ENCODE data around the gene PAGE5. TPM values are rescaled to one million over a fixed set of nuclear protein-coding genes. Genes with fewer than 3 reads are reported as not detected.

PAGE5 gene
- total RNA-seq: not detected
- long read RNA-seq: 0 reads

GRCh38 chrX:55220119-55220794 is at the start of gene PAGE5:
TSS of gene PAGE5 (plus strand) at chrX:55220346. CDS start at chrX:55221383, 1,037 bp downstream.
- no peak for DNase-seq (ENCODE audit: low spot score)
- intact Hi-C loops (cut with DNase I): no loop called here

GRCh38 chrX:55187281-55187680 is 32.9 kb upstream of the PAGE5 start:
- no peak for DNase-seq (ENCODE audit: low spot score)
- intact Hi-C loops (cut with DNase I): no loop called here

GRCh38 chrX:55196688-55197087 is 23.5 kb upstream of the PAGE5 start:
- intact Hi-C loops (cut with DNase I): no loop called here
- no peak for DNase-seq (ENCODE audit: low spot score)

- no peak for DNase-seq (ENCODE audit: low spot score)
- intact Hi-C loops (cut with DNase I): no loop called here
Observed at GRCh38 chrX:55201930-55202579, 18.1 kb upstream of the PAGE5 start.

GRCh38 chrX:55206162-55206941 is 13.8 kb upstream of the PAGE5 start:
- DNase-seq (ENCODE audit: low spot score): no peak
- intact Hi-C loops (cut with DNase I): no loop called here

GRCh38 chrX:55210931-55211677 is 9.0 kb upstream of the PAGE5 start:
- intact Hi-C loops (cut with DNase I): no loop called here
- no peak for DNase-seq (ENCODE audit: low spot score)

- no peak for DNase-seq (ENCODE audit: low spot score)
- intact Hi-C loops (cut with DNase I): no loop called here
Observed at GRCh38 chrX:55213381-55213780, 6.8 kb upstream of the PAGE5 start.

- no peak for DNase-seq (ENCODE audit: low spot score)
- intact Hi-C loops (cut with DNase I): no loop called here
Observed at GRCh38 chrX:55240788-55241340, 20.7 kb downstream of the PAGE5 start.

- intact Hi-C loops (cut with DNase I): no loop called here
- DNase-seq (ENCODE audit: low spot score): no peak
Observed at GRCh38 chrX:55253528-55253927, 33.4 kb downstream of the PAGE5 start.

- no peak for DNase-seq (ENCODE audit: low spot score)
- intact Hi-C loops (cut with DNase I): no loop called here
Observed at GRCh38 chrX:55260806-55261205, 40.7 kb downstream of the PAGE5 start.

GRCh38 chrX:55264816-55265215 is 44.7 kb downstream of the PAGE5 start, which contains the start of gene PAGE3:
TSS of gene PAGE3 (minus strand) at chrX:55264916. CDS start at chrX:55263903, 1,013 bp downstream.
- intact Hi-C loops (cut with DNase I): no loop called here
- no peak for DNase-seq (ENCODE audit: low spot score)

Other genes with a start within 250 kb of the PAGE5 start
- 0.35 TPM for gene PFKFB1, start 226.2 kb upstream of the PAGE5 start, total RNA-seq
- 8.4 TPM for gene APEX2, start 220.0 kb upstream of the PAGE5 start, total RNA-seq
- gene ALAS2, start 189.4 kb upstream of the PAGE5 start, total RNA-seq: 5.6 TPM
- gene PAGE2B, start 145.3 kb upstream of the PAGE5 start, total RNA-seq: not detected
- not detected for gene PAGE2, start 131.3 kb upstream of the PAGE5 start, total RNA-seq
- not detected for gene PAGE3, start 44.6 kb downstream of the PAGE5 start, total RNA-seq
- gene MAGEH1, start 231.8 kb downstream of the PAGE5 start, total RNA-seq: 11.7 TPM

Data from cardiac septum (tissue), 1 donor.